GM23338 (cell line): ENCODE results near the gene GTPBP4. TPM values are rescaled to one million over a fixed set of nuclear protein-coding genes. Genes with fewer than 3 reads are reported as not detected.

Experiments
- ATAC-seq: fragments of 200-7000 bp; cut with Tn5 transposase; 3 replicates; pipeline ENCODE4 v1.9.1; 2020
- DNase-seq: peaks from one replicate; pipeline ENCODE4 v3.0.0-alpha.2; 2015; ENCODE audit warnings: low spot score
- H2AFZ ChIP-seq: fragments of 200-600 bp; sonication (generic); 2 replicates; pipeline ENCODE4 v1.8.0; 2016; ENCODE audit warnings: antibody characterized with exemption, mild to moderate bottlenecking, moderate library complexity
- H3F3A ChIP-seq: fragments of 200-600 bp; sonication (generic); replicated peaks from 2 replicates; pipeline ENCODE4 v1.8.0; 2017; ENCODE audit warnings: antibody characterized with exemption, mixed run types, low read depth
- H3K27ac ChIP-seq: fragments of 200-600 bp; sonication (generic); 2 replicates; pipeline ENCODE4 v1.6.1; 2016; ENCODE audit warnings: low read depth
- H3K27me3 ChIP-seq: fragments of 200-600 bp; sonication (generic); 2 replicates; pipeline ENCODE4 v1.8.0; 2016; ENCODE audit warnings: mild to moderate bottlenecking, mixed run types, moderate library complexity; ENCODE audit not compliant: insufficient read depth
- H3K36me3 ChIP-seq: fragments of 200-600 bp; sonication (generic); 2 replicates; pipeline ENCODE4 v1.8.0; 2016; ENCODE audit warnings: mild to moderate bottlenecking; ENCODE audit not compliant: insufficient read depth
- H3K4me1 ChIP-seq: fragments of 200-600 bp; sonication (generic); 2 replicates; pipeline ENCODE4 v1.8.0; 2016; ENCODE audit warnings: mild to moderate bottlenecking, moderate library complexity; ENCODE audit not compliant: insufficient read depth
- H3K4me2 ChIP-seq: fragments of 200-600 bp; sonication (generic); 2 replicates; pipeline ENCODE4 v1.7.1; 2017; ENCODE audit warnings: mixed run types
- H3K4me3 ChIP-seq: fragments of 200-600 bp; sonication (generic); 2 replicates; pipeline ENCODE4 v1.6.1; 2016; ENCODE audit warnings: mixed run types
- H3K79me2 ChIP-seq: fragments of 200-600 bp; sonication (generic); replicated peaks from 2 replicates; pipeline ENCODE4 v1.8.0; 2017; ENCODE audit warnings: mild to moderate bottlenecking; ENCODE audit not compliant: insufficient read depth
- H3K9me2 ChIP-seq: fragments of 200-600 bp; sonication (generic); 2 replicates; pipeline ENCODE4 v1.8.0; 2017; ENCODE audit not compliant: insufficient read depth
- H4K20me1 ChIP-seq: fragments of 200-600 bp; sonication (generic); replicated peaks from 2 replicates; pipeline ENCODE4 v1.8.0; 2017; ENCODE audit warnings: mild to moderate bottlenecking; ENCODE audit not compliant: insufficient read depth
- H3K27ac Mint-ChIP-seq: 2 replicates; pipeline ENCODE4 v1.8.0; 2020; ENCODE audit warnings: inconsistent platforms, mild to moderate bottlenecking, moderate library complexity, mixed read lengths
- H3K27me3 Mint-ChIP-seq: 3 replicates; pipeline ENCODE4 v1.8.0; 2022; ENCODE audit warnings: low read depth, mild to moderate bottlenecking, moderate library complexity, mixed read lengths, inconsistent platforms; ENCODE audit not compliant: insufficient read depth, poor library complexity
- H3K36me3 Mint-ChIP-seq: 3 replicates; pipeline ENCODE4 v1.8.0; 2021; ENCODE audit warnings: low read depth, mild to moderate bottlenecking, inconsistent platforms, moderate library complexity, mixed read lengths
- H3K4me1 Mint-ChIP-seq: 3 replicates; pipeline ENCODE4 v1.8.0; 2020; ENCODE audit warnings: mild to moderate bottlenecking, inconsistent platforms, mixed read lengths
- H3K4me3 Mint-ChIP-seq: 3 replicates; pipeline ENCODE4 v1.8.0; 2021; ENCODE audit warnings: moderate library complexity, mild to moderate bottlenecking, inconsistent platforms, mixed read lengths
- H3K9me3 Mint-ChIP-seq: 3 replicates; pipeline ENCODE4 v1.8.0; 2020; ENCODE audit warnings: moderate library complexity, mild to moderate bottlenecking, inconsistent platforms, mixed read lengths
- CREB1 ChIP-seq: fragments of 250-450 bp; sonication (Bioruptor Pico); IDR thresholded peaks from 2 replicates; pipeline ENCODE4 v1.5.0; 2020; ENCODE audit warnings: low read depth, mild to moderate bottlenecking, moderate library complexity
- CTCF ChIP-seq, 2 experiments: fragments of 200-600 bp in 1 of 2; sonication (generic) in 1 of 2; conservative IDR thresholded peaks; 2 replicates each; pipeline versions ENCODE4 v1.5.1 to v1.6.1; 2016 to 2017; ENCODE audit warnings: antibody characterized with exemption in 2 of 2, low read depth in 2 of 2, mild to moderate bottlenecking in 2 of 2, moderate library complexity in 1 of 2
- EZH2 ChIP-seq: fragments of 200-600 bp; sonication (generic); IDR thresholded peaks from one replicate; pipeline ENCODE4 v1.8.0; 2017; ENCODE audit warnings: antibody characterized with exemption, mild to moderate bottlenecking, low read depth; ENCODE audit not compliant: unreplicated experiment
- EZH2phosphoT487 ChIP-seq: fragments of 200-600 bp; sonication (generic); IDR thresholded peaks from one replicate; pipeline ENCODE4 v1.8.1; 2018; ENCODE audit warnings: antibody characterized with exemption; ENCODE audit not compliant: unreplicated experiment
- JUNB ChIP-seq: IDR thresholded peaks from one replicate; pipeline ENCODE4 v1.6.1; 2016; ENCODE audit warnings: antibody characterized with exemption; ENCODE audit not compliant: unreplicated experiment
- POLR2AphosphoS5 ChIP-seq: IDR thresholded peaks from 2 replicates; pipeline ENCODE4 v1.6.1; 2016; ENCODE audit warnings: antibody characterized with exemption, low read depth
- REST ChIP-seq: IDR thresholded peaks from one replicate; pipeline ENCODE4 v1.6.1; 2018; ENCODE audit warnings: antibody characterized with exemption; ENCODE audit not compliant: unreplicated experiment
- ZNF114 ChIP-seq: fragments of 250-450 bp; sonication (Bioruptor Pico); IDR thresholded peaks from 2 replicates; pipeline ENCODE4 v1.5.0; 2020; ENCODE audit warnings: mild to moderate bottlenecking, moderate library complexity
- ZNF331 ChIP-seq: fragments of 250-450 bp; sonication (Bioruptor Pico); IDR thresholded peaks from 2 replicates; pipeline ENCODE4 v1.5.0; 2020; ENCODE audit warnings: low read depth, mild to moderate bottlenecking, moderate library complexity
- ZNF462 ChIP-seq: fragments of 250-450 bp; sonication (Bioruptor Pico); IDR thresholded peaks from 2 replicates; pipeline ENCODE4 v1.5.0; 2020; ENCODE audit warnings: mild to moderate bottlenecking, moderate library complexity
- polyA plus RNA-seq: library from polyadenylated mRNA; unstranded; fragments of >200 nt; fragmentation: Nextera tagmentation; extraction: Ambion mirVana; gene quantifications from 2 replicates; pipeline ENCODE4 v1.2.1, GENCODE V29; 2016
- total RNA-seq: library from RNA; depleted of rRNA; stranded (reverse); fragments of >200 nt; shearing (Covaris generic); gene quantifications from 2 replicates; pipeline ENCODE4 v1.2.3, GENCODE V29; 2014

GTPBP4 gene
- total and polyA plus RNA-seq, 2 experiments from 2014 or later, result 56.5 to 62.6 TPM

GRCh38 chr10:1020460-1020859, 32.2 kb downstream of the GTPBP4 start:
- H3K36me3 Mint-ChIP-seq, result peaks cover 56% of the 10 kb centered on the region
- H3K27ac Mint-ChIP-seq, result no peak overlapping the region; the same call in 1 of the 2 replicates
- DNase-seq, result no peak
- H4K20me1 ChIP-seq, result peaks cover 6% of the 10 kb centered on the region
- TF ChIP-seq EZH2phosphoT487, result no peak
- TF ChIP-seq CTCF (conservative IDR thresholded peaks at IDR 0.05; ENCODE audit: low read depth in 2 of 2), result no peak
- TF ChIP-seq REST, result no peak
- no peak for TF ChIP-seq ZNF114 (CRISPR knock-in tag)
- no peak for TF ChIP-seq ZNF331 (CRISPR knock-in tag)
- TF ChIP-seq ZNF462 (CRISPR knock-in tag), result no peak
- TF ChIP-seq JUNB, result no peak
- TF ChIP-seq POLR2AphosphoS5, result no peak
- TF ChIP-seq CREB1, result no peak
- no peak for TF ChIP-seq EZH2
- peaks cover 6% of the 10 kb centered on the region for H3K27me3 Mint-ChIP-seq
- peaks cover 3% of the 10 kb centered on the region; the same call in 1 of the 3 replicates for H3K4me1 Mint-ChIP-seq
- peak; percentile 33 for ATAC-seq
- H3K9me2 ChIP-seq, result no peaks in the 10 kb centered on the region
- no peak overlapping the region for H3K4me3 ChIP-seq
- no peaks in the 10 kb centered on the region for H3K9me3 Mint-ChIP-seq
- peaks cover 12% of the 10 kb centered on the region; the same call in 1 of the 2 replicates for H3F3A ChIP-seq
- peaks cover 32% of the 10 kb centered on the region for H3K36me3 ChIP-seq
- no peak overlapping the region for H3K4me3 Mint-ChIP-seq
- no peak overlapping the region for H2AFZ ChIP-seq
- no peaks in the 10 kb centered on the region for H3K79me2 ChIP-seq
- H3K4me1 ChIP-seq, result no peaks in the 10 kb centered on the region
- H3K27ac ChIP-seq, result no peak overlapping the region
- no peak overlapping the region for H3K4me2 ChIP-seq
- H3K27me3 ChIP-seq, result no peaks in the 10 kb centered on the region
